ENCODE data around the gene FIS1. TPM values are rescaled to one million over a fixed set of nuclear protein-coding genes. Genes with fewer than 3 reads are reported as not detected.
A peak's percentile ranks its signal among the peaks of the same experiment; 100 is the strongest.

Gene FIS1
- total RNA-seq, 1 donor, result 123 TPM

GRCh38 chr7:101236292-101236835, 8.5 kb downstream of the FIS1 start:
- no peak for TF ChIP-seq CTCF (IDR thresholded peaks at IDR 0.05; ENCODE audit: insufficient read depth, low read length)
- no peak overlapping the region for H3K4me3 ChIP-seq (ENCODE audit: low read depth, low read length)
- no peak for DNase-seq (ENCODE audit: low read depth)

DNA sequence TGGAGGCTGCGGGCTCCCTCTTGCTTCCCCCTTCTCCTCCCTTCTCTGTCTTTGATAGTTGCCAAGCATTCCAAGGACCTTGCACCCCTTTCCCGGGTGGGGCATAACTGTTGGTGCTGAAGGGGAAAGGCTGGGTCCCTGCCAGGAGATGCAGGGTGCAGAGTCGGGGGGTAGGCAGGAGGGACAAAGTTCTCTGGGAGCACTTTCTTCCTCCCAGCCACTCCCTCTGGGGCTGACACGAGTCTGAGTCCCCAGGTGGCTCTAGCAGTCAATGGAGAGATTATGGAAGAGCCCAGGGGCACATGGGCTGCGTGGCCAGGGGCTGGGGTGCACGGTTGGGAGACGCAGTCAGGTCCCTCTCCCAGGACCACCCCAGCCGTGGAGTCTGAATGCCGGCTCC, 9.4 kb downstream of the FIS1 start:
- no peak overlapping the region for H3K4me3 ChIP-seq (ENCODE audit: low read depth, low read length)
- DNase-seq (ENCODE audit: low read depth), result no peak
- TF ChIP-seq CTCF (IDR thresholded peaks at IDR 0.05; ENCODE audit: insufficient read depth, low read length), result no peak

GRCh38 chr7:101235050-101235449, 9.8 kb downstream of the FIS1 start:
- DNase-seq (ENCODE audit: low read depth), result peak; percentile 6
- TF ChIP-seq CTCF (IDR thresholded peaks at IDR 0.05; ENCODE audit: insufficient read depth, low read length), result peak; percentile 18

GRCh38 chr7:101234636-101235035, 10.2 kb downstream of the FIS1 start:
- DNase-seq (ENCODE audit: low read depth), result no peak
- no peak overlapping the region for H3K4me3 ChIP-seq (ENCODE audit: low read depth, low read length)
- no peak for TF ChIP-seq CTCF (IDR thresholded peaks at IDR 0.05; ENCODE audit: insufficient read depth, low read length)

More at GRCh38 chr7:101235050-101235449, 9.8 kb downstream of the FIS1 start:
- no peak overlapping the region for H3K4me3 ChIP-seq (ENCODE audit: low read depth, low read length)

GRCh38 chr7:101233907-101234547, 10.9 kb downstream of the FIS1 start:
- no peak for DNase-seq (ENCODE audit: low read depth)
- no peak for TF ChIP-seq CTCF (IDR thresholded peaks at IDR 0.05; ENCODE audit: insufficient read depth, low read length)
- H3K4me3 ChIP-seq (ENCODE audit: low read depth, low read length), result no peak overlapping the region

DNA sequence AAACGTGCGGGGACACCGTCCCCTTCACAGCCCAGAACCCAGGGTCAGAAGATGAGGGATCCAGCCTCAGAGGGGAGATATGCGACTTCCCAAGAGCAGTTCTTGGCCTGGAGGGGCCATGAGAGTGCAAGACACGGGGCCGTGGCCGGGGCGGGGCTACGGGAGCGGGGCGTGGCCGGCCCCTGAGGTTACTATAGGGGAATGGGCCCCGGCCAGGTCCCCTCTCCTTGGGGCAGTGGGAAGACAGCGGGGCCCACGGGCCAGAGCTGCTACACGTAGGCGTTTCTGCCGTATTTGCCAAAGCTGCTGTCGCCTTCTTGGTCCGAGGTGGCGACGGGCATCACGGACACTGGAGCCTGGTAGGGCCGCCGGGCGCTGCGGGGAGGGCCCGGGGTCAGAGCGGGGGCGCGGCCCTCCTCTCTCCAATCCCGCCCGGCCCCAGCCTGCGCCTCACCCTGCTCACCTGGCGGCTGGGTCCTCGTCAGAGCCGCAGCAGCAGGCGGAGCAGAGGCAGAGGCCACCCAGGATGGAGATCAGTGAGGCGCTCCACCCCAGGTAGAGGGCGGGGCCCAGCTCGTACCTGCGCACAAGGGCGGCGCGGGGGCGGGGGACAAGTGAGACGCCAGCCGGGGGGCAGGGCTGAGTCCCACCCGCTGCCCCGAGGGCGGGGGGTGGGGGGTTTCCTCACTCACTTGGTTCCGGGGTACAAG, 12.6 kb downstream of the FIS1 start:
- H3K4me3 ChIP-seq (ENCODE audit: low read depth, low read length), result no peak overlapping the region
- no peak for TF ChIP-seq CTCF (IDR thresholded peaks at IDR 0.05; ENCODE audit: insufficient read depth, low read length)
- DNase-seq (ENCODE audit: low read depth), result no peak

Measured in fibroblast of the aortic adventitia (primary cell).